K562 (cell line): ENCODE measurements around the gene ZNRF2. TPM values are rescaled to one million over a fixed set of nuclear protein-coding genes. Genes with fewer than 3 reads are reported as not detected.
A peak's percentile ranks its signal among the peaks of the same experiment; 100 is the strongest.

Experiments used
- ATAC-seq: fragments of 200-7000 bp; cut with Tn5 transposase; 3 replicates; pipeline ENCODE4 v1.9.1; 2020; ENCODE audit warnings: moderate library complexity
- BruUV-seq: library from RNA; stranded (reverse); fragments of 400-500 nt; replicated peaks from 2 replicates; lab custom pipeline; 2021; lab: Mats Ljungman, UMichigan
- CTCF ChIA-PET: fragments of 300-600 bp; formaldehyde crosslinking; extraction: SDS; loops from one replicate; lab custom pipeline; 2021; ENCODE audit warnings: low intra/inter-chr PET ratio; lab: Yijun Ruan, JAX
- POLR2A ChIA-PET: fragments of 300-600, 350-650 bp; sonication (Branson Sonifier 250); formaldehyde crosslinking; extraction: SDS; loops from one replicate; lab custom pipeline; 2021; ENCODE audit warnings: antibody characterized with exemption, inconsistent platforms; lab: Yijun Ruan, JAX
- DNase-seq, 4 experiments: peaks; one replicate each; pipeline versions ENCODE4 v3.0.0 to v3.0.0-alpha.2; 2011 to 2018; ENCODE audit warnings: low spot score in 3 of 4, mixed read lengths in 3 of 4; ENCODE audit errors: extremely low read depth in 1 of 4
- FAIRE-seq: peaks from 2 replicates; lab custom pipeline; 2011; peaks lifted over from hg19 to GRCh38; lab: Jason Lieb, UNC
- H2AFZ ChIP-seq: 2 replicates; pipeline ENCODE4 v1.6.0; 2011; ENCODE audit warnings: low read depth, low read length, control low read depth, inconsistent platforms
- H3K27ac ChIP-seq: fragments of 200-600 bp; 3 replicates; pipeline ENCODE4 v1.8.0; 2011; ENCODE audit warnings: low read depth, mild to moderate bottlenecking, control low read depth, inconsistent platforms, low read length, moderate library complexity, mixed read lengths; ENCODE audit errors: extremely low read depth
- H3K27me3 ChIP-seq, 2 experiments: fragments of 300-600 bp in 1 of 2; 2 replicates in 1 of 2; 3 replicates in 1 of 2; pipeline versions ENCODE4 v1.6.0 to v1.8.0; 2011; ENCODE audit warnings: inconsistent platforms in 2 of 2, low read length in 2 of 2, mild to moderate bottlenecking in 1 of 2, mixed read lengths in 1 of 2, moderate library complexity in 1 of 2; ENCODE audit not compliant: control insufficient read depth in 2 of 2, insufficient read depth in 2 of 2
- H3K36me3 ChIP-seq: fragments of 300-600 bp; 3 replicates; pipeline ENCODE4 v1.8.0; 2011; ENCODE audit warnings: mild to moderate bottlenecking, low read length, inconsistent platforms; ENCODE audit not compliant: control insufficient read depth, insufficient read depth
- H3K4me1 ChIP-seq, 2 experiments: fragments of 200-600 bp in 1 of 2; replicated peaks in 1 of 2; 2 replicates in 1 of 2; 3 replicates in 1 of 2; pipeline versions ENCODE4 v1.5.1 to v1.8.0; 2011; ENCODE audit warnings: inconsistent platforms in 2 of 2, low read length in 2 of 2, mild to moderate bottlenecking in 1 of 2, mixed read lengths in 1 of 2, moderate library complexity in 1 of 2; ENCODE audit not compliant: control insufficient read depth in 2 of 2, insufficient read depth in 2 of 2
- H3K4me2 ChIP-seq: 2 replicates; pipeline ENCODE4 v1.6.1; 2011; ENCODE audit warnings: low read length, control low read depth, inconsistent platforms, mixed read lengths; ENCODE audit not compliant: insufficient read depth
- H3K4me3 ChIP-seq: fragments of 200-600 bp; sonication (generic), shearing (Covaris generic); 2 replicates; pipeline ENCODE4 v1.5.1; 2016; ENCODE audit warnings: control low read depth, inconsistent platforms
- H3K79me2 ChIP-seq: fragments of 200-600 bp; 3 replicates; pipeline ENCODE4 v1.8.0; 2011; ENCODE audit warnings: low read length, inconsistent platforms; ENCODE audit not compliant: control insufficient read depth, insufficient read depth
- H3K9ac ChIP-seq, 2 experiments: 2 replicates each; pipeline versions ENCODE4 v1.6.0 to v1.6.1; 2011; ENCODE audit warnings: low read depth in 2 of 2, low read length in 2 of 2, control low read depth in 1 of 2, inconsistent platforms in 1 of 2, mild to moderate bottlenecking in 1 of 2, mixed read lengths in 1 of 2; ENCODE audit not compliant: insufficient read depth in 1 of 2
- H3K9me1 ChIP-seq: one replicate; pipeline ENCODE4 v1.6.0; 2011; ENCODE audit warnings: inconsistent platforms, mild to moderate bottlenecking, low read length, moderate library complexity; ENCODE audit not compliant: control insufficient read depth, insufficient read depth
- H3K9me3 ChIP-seq: replicated peaks from 2 replicates; pipeline ENCODE4 v1.5.1; 2011; ENCODE audit warnings: low read depth, low read length, inconsistent platforms; ENCODE audit not compliant: control insufficient read depth, insufficient read depth
- H4K20me1 ChIP-seq: replicated peaks from 2 replicates; pipeline ENCODE4 v1.6.1; 2011; ENCODE audit warnings: low read length, inconsistent platforms, mixed read lengths; ENCODE audit not compliant: control insufficient read depth, insufficient read depth
- ADNP ChIP-seq: fragments of 200-800 bp; sonication (Bioruptor generic); IDR thresholded peaks from 2 replicates; pipeline ENCODE4 v1.6.1; 2016; ENCODE audit warnings: missing genetic modification characterization, missing compliant biosample characterization
- GATA2 ChIP-seq: sonication (generic); formaldehyde crosslinking; IDR thresholded peaks from 2 replicates; pipeline ENCODE4 v1.4.0; 2020; ENCODE audit warnings: mild to moderate bottlenecking, missing genetic modification reagents
- KDM1A ChIP-seq, 2 experiments: fragments of 450-650 bp; IDR thresholded peaks; 2 replicates each; pipeline ENCODE4 v1.6.1; 2016; ENCODE audit warnings: mild to moderate bottlenecking in 2 of 2
- MCM3 ChIP-seq: fragments of 450-650 bp; IDR thresholded peaks from 2 replicates; pipeline ENCODE4 v1.6.1; 2016
- SUPT5H ChIP-seq: fragments of 450-650 bp; IDR thresholded peaks from 2 replicates; pipeline ENCODE4 v1.6.1; 2016
- U2AF2 ChIP-seq: fragments of 200-400 bp; formaldehyde crosslinking; optimal IDR thresholded peaks from 2 replicates; pipeline ENCODE3; 2017; ENCODE audit warnings: low read depth, mild to moderate bottlenecking, low read length
- ZKSCAN3 ChIP-seq: fragments of 250-450 bp; sonication (Bioruptor Pico); IDR thresholded peaks from 2 replicates; pipeline ENCODE4 v1.4.0; 2020
- WGBS: fragments of 100-300 bp; shearing (Covaris generic); methylation state at CpG from one replicate; pipeline ENCODE4 v1.1.6; 2016; ENCODE audit warnings: low coverage, mixed read lengths; ENCODE audit not compliant: insufficient coverage; ENCODE audit errors: missing lambda C conversion rate; 5-methylcytosine and 5-hydroxymethylcytosine counted together
- in situ Hi-C: fragments of 300-500 bp; cut with MboI; formaldehyde crosslinking; loops from 4 replicates; pipeline ENCODE4 v1.15.0; 2018; ENCODE audit warnings: inconsistent platforms, mixed read lengths
- intact Hi-C: fragments of 100-400 bp; cut with micrococcal nuclease; formaldehyde crosslinking; loops from 2 replicates; pipeline ENCODE4 v1.14.2; 2022
- polyA plus RNA-seq, 8 experiments: library from polyadenylated mRNA; depleted of rRNA in 4 of 8; stranded (reverse) in 5 of 8; unstranded in 3 of 8; fragments of >200 nt; fragmentation: Nextera tagmentation in 2 of 8; fragmentation: Illumina TruSeq in 1 of 8; extraction: Ambion mirVana in 2 of 8; extraction: Trizol in 1 of 8; gene quantifications; 2 replicates each; pipeline versions ENCODE4 v1.2.1 to v1.2.3, GENCODE V29; 2011 to 2014; ENCODE audit warnings: inconsistent platforms in 1 of 8, missing spikeins in 1 of 8
- total RNA-seq, 7 experiments: library from RNA; depleted of rRNA in 6 of 7; stranded (reverse); fragments of >200 nt in 6 of 7; fragmentation: Illumina TruSeq in 2 of 7; extraction: Trizol in 2 of 7; gene quantifications; 2 replicates each; pipeline versions ENCODE4 v1.2.1 to v1.2.3, GENCODE V29; 2011 to 2021; ENCODE audit warnings: low replicate concordance in 1 of 7
- TF ChIP-seq, protein P1 (sequence below): fragments of 450-650 bp; IDR thresholded peaks from 2 replicates; pipeline ENCODE4 v1.6.1; 2018; ENCODE audit warnings: mild to moderate bottlenecking, low read depth; ENCODE audit not compliant: partially characterized antibody

ZNRF2 gene
- total and polyA plus RNA-seq, 9 of the 15 experiments (the other 6 are each of a cell fraction or from before 2014, with no cell fraction given): 1.1 to 13.9 (median 5.5) TPM

DNA sequence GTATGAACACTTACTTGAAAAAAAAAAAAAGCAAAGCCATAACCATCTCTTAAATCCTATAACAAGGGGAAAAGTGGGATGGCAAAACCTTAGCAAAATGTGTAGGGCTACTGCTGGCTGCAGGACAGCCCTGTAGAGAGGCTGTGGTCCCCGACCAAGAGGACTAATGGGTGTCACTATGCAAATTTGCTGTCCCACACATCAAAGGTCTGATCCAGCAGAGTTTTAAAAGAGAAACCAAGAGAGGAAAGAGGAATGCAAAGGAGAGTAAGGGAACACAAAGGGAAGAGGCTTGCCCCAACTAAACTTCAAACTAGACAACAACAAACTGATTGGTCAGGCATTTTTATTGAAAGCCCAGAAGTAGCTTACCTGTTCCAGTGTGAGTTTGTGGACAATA, 3.1 kb upstream of the ZNRF2 start:
- in situ Hi-C loops: no loop called here
- Histone ChIP-seq H3K79me2 (peaks cover 8% of the 10 kb centered on the region), H3K36me3 (no peaks in the 10 kb centered on the region), H3K4me1 (peaks cover 0 to 10% of the 10 kb centered on the region in 2 experiments; a peak in 3 of 5 replicates), H3K9me1 (no peaks in the 10 kb centered on the region), H3K9me3 (no peaks in the 10 kb centered on the region), H3K4me3 (no peak overlapping the region), H3K4me2 (no peak overlapping the region), H2AFZ (no peak overlapping the region), H3K27me3 (no peaks in the 10 kb centered on the region), H3K27ac (no peak overlapping the region), H3K9ac (no peak overlapping the region), H4K20me1 (peaks cover 4% of the 10 kb centered on the region; the same call in 1 of the 2 replicates)
- 36% methylated on average over 1 of the region's 1 CpG for WGBS
- POLR2A ChIA-PET: no interaction called here
- BruUV-seq: no TSS peak
- CTCF ChIA-PET: no interaction called here
- ATAC-seq (no peak), DNase-seq (no peak), FAIRE-seq (no peak)
- intact Hi-C loops: loop anchor here (5.0 kb wide), 2 partner anchors 226 to 491 kb away; partner anchors contain the start of gene MINDY4
- no peak for TF ChIP-seq MCM3
- TF ChIP-seq GATA2 (CRISPR knock-in tag): no peak
- TF ChIP-seq U2AF2: no peak
- no peak for TF ChIP-seq SUPT5H
- TF ChIP-seq ADNP (tag): no peak
- no peak for TF ChIP-seq ZKSCAN3 (CRISPR knock-in tag)

DNA sequence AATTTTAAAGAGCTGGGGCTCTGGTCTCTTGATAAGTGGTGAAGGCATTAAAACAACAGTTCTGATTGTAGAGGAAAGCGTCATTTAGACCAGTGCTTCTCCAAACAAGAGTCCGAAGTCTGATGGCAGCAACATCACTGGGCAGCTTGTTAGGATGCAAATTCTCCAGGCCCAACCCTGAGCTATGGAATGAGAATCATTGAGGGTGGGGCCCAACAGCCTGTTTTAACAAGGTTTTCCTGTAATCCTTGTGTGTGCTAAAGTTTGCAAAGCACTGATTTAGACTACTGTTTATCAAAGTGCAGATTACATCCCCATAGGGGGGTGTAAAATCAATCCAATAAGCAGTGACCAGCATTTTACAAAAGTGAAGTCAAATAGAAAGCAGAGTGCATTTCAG, 2.6 kb upstream of the ZNRF2 start:
- no peak overlapping the region for H3K4me2 ChIP-seq
- H3K27me3 ChIP-seq: no peaks in the 10 kb centered on the region
- H3K27ac ChIP-seq: no peak overlapping the region
- POLR2A ChIA-PET: no interaction called here
- H3K4me1 ChIP-seq: peaks cover 0 to 10% of the 10 kb centered on the region in 2 experiments; a peak in 3 of 5 replicates
- TF ChIP-seq KDM1A (IDR thresholded peaks at IDR 0.05): peak; percentile 59 to 62; a peak in 3 of 4 replicates
- TF ChIP-seq, protein P1, sequence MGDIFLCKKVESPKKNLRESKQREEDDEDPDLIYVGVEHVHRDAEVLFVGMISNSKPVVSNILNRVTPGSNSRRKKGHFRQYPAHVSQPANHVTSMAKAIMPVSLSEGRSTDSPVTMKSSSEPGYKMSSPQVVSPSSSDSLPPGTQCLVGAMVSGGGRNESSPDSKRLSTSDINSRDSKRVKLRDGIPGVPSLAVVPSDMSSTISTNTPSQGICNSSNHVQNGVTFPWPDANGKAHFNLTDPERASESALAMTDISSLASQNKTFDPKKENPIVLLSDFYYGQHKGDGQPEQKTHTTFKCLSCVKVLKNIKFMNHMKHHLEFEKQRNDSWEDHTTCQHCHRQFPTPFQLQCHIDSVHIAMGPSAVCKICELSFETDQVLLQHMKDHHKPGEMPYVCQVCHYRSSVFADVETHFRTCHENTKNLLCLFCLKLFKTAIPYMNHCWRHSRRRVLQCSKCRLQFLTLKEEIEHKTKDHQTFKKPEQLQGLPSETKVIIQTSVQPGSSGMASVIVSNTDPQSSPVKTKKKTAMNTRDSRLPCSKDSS: no peak
- TF ChIP-seq, all 486 proteins: peak for 1
- no peak for ATAC-seq
- Histone ChIP-seq H3K9me3 (no peaks in the 10 kb centered on the region), H3K4me3 (no peak overlapping the region), H3K9ac (no peak overlapping the region), H3K9me1 (no peaks in the 10 kb centered on the region), H2AFZ (no peak overlapping the region), H3K36me3 (no peaks in the 10 kb centered on the region), H3K79me2 (peaks cover 13% of the 10 kb centered on the region), H4K20me1 (peaks cover 6% of the 10 kb centered on the region; the same call in 1 of the 2 replicates)
- DNase-seq: no peak
- in situ Hi-C loops: no loop called here
- FAIRE-seq: no peak
- intact Hi-C loops: loop anchor here (5.0 kb wide), 2 partner anchors 226 to 491 kb away; partner anchors contain the start of gene MINDY4
- BruUV-seq: no TSS peak
- CTCF ChIA-PET: no interaction called here
- WGBS: 67% methylated on average over 2 of the region's 2 CpGs
